GM19240 (cell line): ENCODE measurements around the gene CD109.
"Not testable (repeated sequence)": the region's sequence is repeated elsewhere in the genome, so short reads cannot be mapped to it uniquely, and the experiment has no call there.

ENCODE experiments used
- DNase-seq: peaks from one replicate; pipeline ENCODE4 v3.0.0; 2011; ENCODE audit warnings: low spot score; ENCODE audit not compliant: insufficient read length

CD109 gene

GRCh38 chr6:73784726-73785505, 88.9 kb downstream of the CD109 start:
- no peak for DNase-seq

GRCh38 chr6:73790574-73790973, 94.6 kb downstream of the CD109 start:
- DNase-seq: no peak

GRCh38 chr6:73791336-73791735, 95.3 kb downstream of the CD109 start:
- DNase-seq: no peak

GRCh38 chr6:73792738-73793137, 96.7 kb downstream of the CD109 start:
- no peak for DNase-seq

- DNase-seq: no peak
Measured at GRCh38 chr6:73796881-73797280, 100.9 kb downstream of the CD109 start.

- no peak for DNase-seq
Measured at GRCh38 chr6:73797861-73798260, 101.9 kb downstream of the CD109 start.

GRCh38 chr6:73798592-73798991, 102.6 kb downstream of the CD109 start:
- DNase-seq: no peak

- DNase-seq: no peak
Measured at GRCh38 chr6:73800997-73801396, 105.0 kb downstream of the CD109 start.

- no peak for DNase-seq
Measured at GRCh38 chr6:73801652-73802268, 105.8 kb downstream of the CD109 start.

GRCh38 chr6:73802366-73802765, 106.4 kb downstream of the CD109 start:
- no peak for DNase-seq

GRCh38 chr6:73803562-73804241, 107.7 kb downstream of the CD109 start:
- no peak for DNase-seq

- not testable (repeated sequence) for DNase-seq
Measured at GRCh38 chr6:73805221-73805620, 109.2 kb downstream of the CD109 start.

- DNase-seq: not testable (repeated sequence)
Measured at GRCh38 chr6:73805982-73806381, 110.0 kb downstream of the CD109 start.

GRCh38 chr6:73811706-73812105, 115.7 kb downstream of the CD109 start:
- DNase-seq: no peak

GRCh38 chr6:73817253-73817652, 121.2 kb downstream of the CD109 start:
- DNase-seq: no peak

- no peak for DNase-seq
Measured at GRCh38 chr6:73823046-73823735, 127.2 kb downstream of the CD109 start.

GRCh38 chr6:73823832-73824231, 127.8 kb downstream of the CD109 start:
- no peak for DNase-seq

GRCh38 chr6:73826571-73826970, 130.6 kb downstream of the CD109 start:
- no peak for DNase-seq

GRCh38 chr6:73830119-73830518, 134.1 kb downstream of the CD109 start:
- DNase-seq: no peak

GRCh38 chr6:73832313-73832712, 136.3 kb downstream of the CD109 start:
- DNase-seq: no peak

- not testable (repeated sequence) for DNase-seq
Measured at GRCh38 chr6:73844696-73845095, 148.7 kb downstream of the CD109 start.

GRCh38 chr6:73851048-73851447, 155.0 kb downstream of the CD109 start:
- not testable (repeated sequence) for DNase-seq
